Skin of body (tissue), 2 donors: ENCODE data around the gene PLXNC1. TPM values are rescaled to one million over a fixed set of nuclear protein-coding genes. Genes with fewer than 3 reads are reported as not detected.

Experiments used
- DNase-seq: peaks from one replicate; lab custom pipeline; 2025; lab: John Stamatoyannopoulos, UW
- total RNA-seq: library from RNA; depleted of rRNA; stranded (reverse); fragments of >200 nt; gene quantifications from one replicate; pipeline ENCODE4 v1.2.3, GENCODE V29; 2014

The PLXNC1 gene
- total RNA-seq, 1 donor from 2014 or later = 15.5 TPM

GRCh38 chr12:94157181-94157580 lies 8.8 kb downstream of the PLXNC1 start:
- no peak for DNase-seq

GRCh38 chr12:94157981-94158411 lies 9.6 kb downstream of the PLXNC1 start:
- no peak for DNase-seq

DNA sequence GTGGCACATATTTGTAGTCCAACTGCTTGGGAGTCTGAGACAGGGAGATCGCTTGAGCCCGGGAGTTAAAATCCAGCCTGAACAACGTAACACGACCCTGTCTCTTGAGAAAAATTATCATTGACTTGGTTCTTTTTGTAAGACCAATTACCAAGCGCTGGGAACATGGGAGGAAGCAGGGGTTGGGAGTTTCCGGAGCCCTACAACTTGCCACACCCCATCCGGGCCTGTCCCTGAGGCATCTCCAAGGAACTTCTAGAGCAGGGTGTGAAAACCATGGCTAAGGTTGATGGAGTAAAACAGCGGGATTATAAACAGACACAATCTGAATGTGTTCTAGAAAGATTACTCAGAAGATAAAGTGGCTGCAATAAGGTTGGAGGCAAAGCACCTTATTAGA lies 10.3 kb downstream of the PLXNC1 start:
- DNase-seq = no peak

DNA sequence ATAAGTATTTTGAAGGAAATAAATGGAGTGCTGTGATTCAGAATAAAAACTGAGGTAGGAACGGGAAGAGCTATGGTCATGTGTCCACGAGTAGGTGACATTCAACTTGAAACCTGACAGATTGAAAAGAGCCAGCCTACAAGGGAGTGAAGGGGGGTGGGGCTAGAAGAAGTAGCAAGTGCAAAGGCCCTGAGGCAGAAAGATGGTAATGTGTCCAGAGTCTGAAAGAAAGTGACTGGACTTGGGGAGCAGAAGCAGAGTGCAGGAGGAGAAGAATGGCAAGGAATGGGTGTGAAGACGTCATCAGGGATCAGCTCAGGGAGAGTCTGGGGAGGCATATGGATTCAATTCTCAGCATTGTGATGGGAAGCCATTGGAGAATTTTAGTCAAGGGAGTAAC lies 13.7 kb downstream of the PLXNC1 start:
- DNase-seq = no peak

DNA sequence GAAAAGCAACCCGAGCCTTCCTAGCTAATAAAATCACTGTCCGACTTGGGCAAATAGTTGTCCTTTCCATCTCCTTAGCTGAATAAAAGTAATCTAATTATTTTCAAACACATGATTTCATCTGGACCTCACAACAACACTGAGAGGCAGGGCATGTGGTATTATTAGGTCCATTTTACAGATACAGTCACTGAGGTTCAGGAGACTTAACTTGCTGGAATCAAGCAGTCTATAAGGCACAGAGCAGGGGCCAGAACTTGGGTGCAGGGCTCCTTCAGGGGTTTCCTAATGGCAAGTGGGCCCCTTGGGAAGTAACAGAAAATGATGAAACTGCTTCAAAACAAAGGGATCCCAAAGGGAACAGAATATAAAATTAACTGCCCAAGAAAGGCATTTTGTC lies 15.5 kb downstream of the PLXNC1 start:
- no peak for DNase-seq

DNA sequence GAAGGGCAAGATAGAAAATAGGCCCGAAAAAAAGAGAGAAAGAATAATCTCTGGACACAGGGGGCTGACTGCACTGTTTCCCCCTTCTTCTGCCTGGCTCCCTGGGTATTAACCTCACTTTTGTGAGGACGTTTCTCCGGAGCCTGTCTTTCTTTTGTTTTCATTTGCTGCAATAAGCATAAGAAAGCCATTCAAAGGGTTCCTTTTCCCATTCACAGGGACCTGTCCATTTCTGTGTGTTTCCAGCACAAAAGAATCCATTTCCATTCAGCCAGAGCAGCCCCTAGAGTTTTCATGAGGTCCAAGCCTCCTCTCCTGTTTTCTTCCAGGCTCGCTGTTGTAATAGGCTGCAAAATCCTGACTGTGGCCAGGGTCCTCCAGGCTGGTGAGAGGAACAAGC lies 16.8 kb downstream of the PLXNC1 start:
- no peak for DNase-seq

DNA sequence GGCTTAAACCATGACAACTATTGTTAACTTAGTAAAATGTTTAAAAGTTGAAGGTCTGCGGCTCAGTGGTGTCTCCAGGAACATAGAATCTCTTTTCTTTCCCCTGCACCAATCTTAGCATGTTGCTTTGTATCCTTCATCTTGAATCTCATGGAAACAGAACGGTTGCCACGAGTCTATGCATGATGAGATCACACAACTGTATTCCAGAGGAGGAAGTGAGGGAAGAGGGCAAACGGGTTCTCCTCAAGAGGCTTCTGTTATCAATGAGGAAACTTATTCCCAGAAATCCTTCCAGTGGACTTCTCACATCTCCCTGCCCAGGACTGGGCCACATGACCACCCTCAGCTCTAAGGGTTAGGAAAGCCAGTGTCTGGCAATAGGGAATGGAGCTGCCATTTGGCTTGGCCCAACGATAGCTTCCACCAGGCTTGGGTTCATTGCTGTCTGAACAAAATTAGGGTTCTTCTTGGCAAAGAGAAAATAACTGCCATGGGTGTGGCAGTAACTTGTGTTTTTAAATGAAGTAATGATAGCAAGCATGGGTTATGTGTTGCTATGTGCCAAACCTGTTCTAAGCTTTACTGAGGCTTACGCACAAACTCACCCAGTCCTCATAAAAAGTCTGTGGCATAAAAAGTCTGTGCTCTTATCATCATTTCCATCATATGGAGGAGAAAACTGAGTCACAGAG lies 17.4 kb downstream of the PLXNC1 start:
- DNase-seq = no peak

- DNase-seq = no peak
Observed at GRCh38 chr12:94167071-94167755, 18.8 kb downstream of the PLXNC1 start.

DNA sequence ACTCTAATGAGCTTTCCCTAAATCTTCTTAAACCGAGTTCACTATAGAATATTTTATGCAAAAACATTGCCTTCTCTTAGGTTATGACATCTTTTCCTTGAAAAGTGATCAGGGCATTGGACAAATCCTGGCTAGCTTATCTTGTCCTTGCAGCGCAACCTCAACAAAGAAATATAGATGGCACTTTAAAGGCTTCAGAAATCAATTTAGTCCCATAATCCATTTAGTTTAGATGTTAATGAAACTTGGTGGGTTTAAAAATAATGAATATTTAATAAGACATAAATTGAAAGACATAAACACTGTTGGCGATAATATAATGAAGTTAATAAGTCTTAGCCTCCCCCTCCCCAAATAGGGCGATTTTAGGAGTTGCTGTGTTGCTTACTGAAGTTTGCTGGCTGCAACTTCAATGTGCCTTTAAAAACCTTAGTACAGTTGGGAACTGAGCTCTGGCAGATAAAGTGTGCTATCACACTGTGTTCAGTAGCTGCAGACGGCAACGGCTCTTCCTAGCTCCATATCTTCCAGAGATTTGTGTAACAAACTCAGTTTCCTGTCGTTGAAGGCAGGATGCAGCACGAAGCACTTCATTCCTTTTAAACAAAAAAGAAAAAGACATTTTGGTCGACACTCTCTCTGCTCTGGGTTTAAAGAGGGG lies 19.5 kb downstream of the PLXNC1 start:
- no peak for DNase-seq

GRCh38 chr12:94169495-94169894 lies 21.1 kb downstream of the PLXNC1 start:
- DNase-seq = no peak

DNA sequence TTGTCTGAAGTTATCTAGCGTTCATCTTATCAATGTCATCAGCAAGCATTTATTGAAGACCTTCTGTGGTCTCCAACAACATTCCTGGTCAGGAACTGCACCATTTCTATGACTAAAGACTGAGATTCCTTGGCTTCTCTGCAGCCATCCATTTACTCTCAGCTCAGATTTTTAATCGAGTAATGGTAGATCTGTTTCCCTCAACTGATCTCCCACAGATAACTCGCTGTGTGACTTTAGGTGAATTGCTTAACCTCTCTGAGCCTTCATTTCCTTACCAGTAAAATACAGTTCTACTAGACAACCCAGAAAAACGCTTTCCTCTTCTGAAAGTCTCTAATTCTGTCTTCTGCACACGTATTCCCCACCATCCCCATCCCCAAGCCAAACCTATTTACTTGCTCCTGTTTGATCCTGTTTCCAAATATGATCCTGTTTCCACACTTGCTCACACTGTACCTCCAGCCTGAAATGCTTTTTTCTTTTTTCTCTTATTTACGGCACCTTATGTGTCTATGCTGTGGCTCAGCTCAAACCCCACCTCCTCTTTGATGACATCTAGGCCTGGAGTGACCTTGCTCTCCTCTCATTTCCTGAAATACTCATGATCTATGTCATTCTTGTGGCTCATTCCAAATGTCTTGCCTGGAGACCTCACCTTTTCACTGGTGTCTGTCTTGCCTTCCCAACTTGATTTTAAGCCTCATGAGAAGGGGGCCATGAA lies 21.8 kb downstream of the PLXNC1 start:
- DNase-seq = no peak

DNA sequence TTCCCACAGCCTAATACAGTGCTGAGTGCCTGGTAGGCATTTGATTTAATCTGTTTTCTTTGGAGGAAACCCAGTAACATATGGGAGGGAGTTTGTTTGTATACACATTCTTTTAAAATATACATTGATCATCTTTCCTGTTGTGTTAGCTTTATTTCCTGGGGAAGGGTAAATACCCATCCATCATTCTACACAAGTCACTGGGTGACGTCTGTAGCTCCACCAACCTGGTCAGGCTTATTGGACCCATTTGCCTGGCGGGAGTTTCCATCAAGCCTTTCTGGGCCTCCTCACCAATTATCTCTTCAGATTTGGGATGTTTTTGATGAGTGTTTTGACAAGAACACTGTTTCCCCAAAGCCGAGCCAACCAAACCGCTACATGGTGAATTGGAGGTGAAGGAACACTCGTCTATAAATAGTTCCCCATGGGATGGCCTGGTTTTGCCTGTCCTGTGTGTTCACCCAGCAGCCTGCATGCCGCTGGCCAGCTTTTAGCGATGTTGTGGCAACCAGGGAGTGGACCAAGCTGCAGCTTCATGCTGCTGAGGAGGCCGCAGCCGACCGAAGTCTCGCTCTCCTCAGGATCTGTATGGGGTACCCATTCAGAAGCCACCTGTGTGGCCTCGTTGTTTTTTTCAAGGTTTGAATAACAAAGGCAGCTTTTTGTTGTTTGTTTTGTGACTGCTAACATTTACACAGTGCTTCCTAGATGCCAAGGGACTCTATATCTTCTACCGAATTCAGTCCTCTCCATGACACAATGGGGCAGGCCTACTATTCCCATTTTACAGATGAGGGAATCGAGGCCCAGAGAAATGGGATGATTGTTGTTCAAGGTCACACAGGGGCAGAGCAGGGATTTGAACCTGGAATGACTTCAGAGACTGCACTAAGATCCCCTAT lies 22.6 kb downstream of the PLXNC1 start:
- DNase-seq = no peak

DNA sequence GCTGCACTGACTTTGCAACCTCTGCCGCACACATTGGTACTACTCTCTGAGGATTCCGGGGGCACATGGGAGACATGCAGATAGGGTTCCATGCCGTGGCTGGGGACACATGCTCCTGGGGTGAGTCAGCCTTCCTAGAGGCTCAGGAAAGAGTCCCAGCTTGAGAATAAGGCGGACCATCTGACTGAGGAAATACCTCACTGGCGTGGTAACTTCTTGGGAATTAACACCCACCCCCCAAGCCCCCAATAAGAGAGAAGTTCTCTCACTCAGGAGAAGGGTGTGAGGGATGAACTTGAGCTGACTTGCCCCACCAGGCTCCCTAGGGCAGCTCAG lies 23.2 kb downstream of the PLXNC1 start:
- no peak for DNase-seq

GRCh38 chr12:94172031-94172430 lies 23.7 kb downstream of the PLXNC1 start:
- DNase-seq = peak; percentile 11

- peak; percentile 79 for DNase-seq
Observed at GRCh38 chr12:94172973-94173372, 24.6 kb downstream of the PLXNC1 start.

DNA sequence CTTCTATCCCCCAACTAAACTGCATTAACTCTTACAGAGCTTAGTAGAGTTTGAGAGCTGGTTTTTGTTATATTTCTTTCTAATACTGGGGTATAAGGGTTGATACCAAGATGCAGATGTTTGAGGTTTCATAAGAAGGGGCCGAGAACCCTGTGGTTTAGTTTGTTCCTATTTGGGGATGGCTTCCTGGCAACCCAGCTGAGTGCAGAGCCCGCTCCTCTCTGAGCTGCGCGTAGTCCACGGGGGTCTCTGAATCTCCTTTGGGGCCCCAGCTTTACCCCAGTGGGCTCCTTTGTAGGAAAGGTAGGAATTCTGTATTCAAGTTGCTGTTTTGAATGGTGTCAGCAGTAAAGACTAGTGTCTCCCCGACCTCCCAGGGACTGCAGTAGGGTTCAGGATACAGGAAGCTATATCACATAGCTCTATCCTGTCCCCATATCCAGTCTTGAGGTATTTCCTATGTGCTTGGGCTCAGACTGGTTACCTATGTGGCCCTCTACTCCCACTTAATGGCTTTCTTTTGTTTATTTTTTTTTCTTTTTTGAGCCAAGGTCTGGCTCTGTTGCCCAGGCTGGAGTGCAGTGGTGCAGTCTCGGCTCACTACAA lies 25.4 kb downstream of the PLXNC1 start:
- no peak for DNase-seq

- DNase-seq = no peak
Observed at GRCh38 chr12:94174576-94174975, 26.2 kb downstream of the PLXNC1 start.

DNA sequence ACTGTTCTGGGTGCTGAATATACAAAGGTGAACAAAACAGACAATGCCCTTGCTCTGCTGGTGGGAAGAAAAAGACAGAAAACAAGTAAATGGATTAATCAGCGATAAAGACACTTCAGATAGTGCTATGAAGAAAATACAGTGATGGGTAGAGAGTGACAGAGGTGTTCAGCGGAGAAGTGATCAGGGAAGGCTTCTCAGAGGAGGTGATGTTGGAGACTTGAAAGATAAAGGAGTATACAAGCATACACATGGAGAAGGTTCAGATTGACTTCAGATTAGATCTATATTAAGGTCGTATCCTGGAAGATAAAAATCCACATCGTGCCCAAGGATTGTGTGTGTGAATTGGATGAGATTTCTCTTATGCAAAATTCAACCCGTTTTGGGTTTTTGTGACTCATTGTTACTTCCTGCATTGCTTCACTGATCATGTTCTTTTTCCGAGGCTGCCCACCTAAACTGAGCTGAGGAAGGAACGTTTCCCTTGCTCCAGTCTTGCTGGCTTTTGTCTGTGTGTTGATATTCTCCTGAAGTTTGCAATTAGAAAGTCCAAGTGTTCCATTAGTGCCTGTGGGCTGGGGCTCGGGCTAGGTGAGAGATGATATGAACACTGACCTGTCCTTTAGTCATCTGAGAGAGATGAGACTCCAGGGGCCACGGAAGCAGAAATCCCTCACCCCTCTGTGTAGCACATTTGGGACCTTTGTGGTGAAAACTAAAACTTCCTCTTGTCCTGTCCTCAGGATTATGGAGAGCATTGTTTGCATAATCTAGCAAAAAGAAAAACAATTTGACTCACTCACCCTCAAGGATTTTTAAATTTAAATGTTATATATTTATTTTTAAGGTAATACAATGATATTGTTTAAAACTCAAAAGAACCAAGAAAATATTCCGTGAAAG lies 27.6 kb downstream of the PLXNC1 start:
- no peak for DNase-seq

- DNase-seq = no peak
Observed at GRCh38 chr12:94178054-94178453, 29.7 kb downstream of the PLXNC1 start.

- no peak for DNase-seq
Observed at GRCh38 chr12:94178882-94179281, 30.5 kb downstream of the PLXNC1 start.
